Osteocyte (in vitro differentiated cells): ENCODE data around the gene DNAI2. TPM values are rescaled to one million over a fixed set of nuclear protein-coding genes. Genes with fewer than 3 reads are reported as not detected.

Source experiments
- DNase-seq: peaks from one replicate; pipeline ENCODE4 v3.0.0; 2021; ENCODE audit warnings: mixed read lengths; ENCODE audit not compliant: unreplicated experiment; ENCODE audit errors: extremely low spot score
- H3K27ac Mint-ChIP-seq: one replicate; pipeline ENCODE4 v1.8.0; 2021; ENCODE audit warnings: mild to moderate bottlenecking, mixed read lengths; ENCODE audit not compliant: unreplicated experiment
- H3K27me3 Mint-ChIP-seq: one replicate; pipeline ENCODE4 v1.8.0; 2021; ENCODE audit warnings: mixed read lengths; ENCODE audit not compliant: unreplicated experiment
- H3K36me3 Mint-ChIP-seq: one replicate; pipeline ENCODE4 v1.8.0; 2021; ENCODE audit warnings: mixed read lengths; ENCODE audit not compliant: unreplicated experiment
- H3K4me1 Mint-ChIP-seq: one replicate; pipeline ENCODE4 v1.8.0; 2021; ENCODE audit warnings: mixed read lengths; ENCODE audit not compliant: unreplicated experiment
- H3K4me3 Mint-ChIP-seq: one replicate; pipeline ENCODE4 v1.8.0; 2021; ENCODE audit warnings: mild to moderate bottlenecking, moderate library complexity, mixed read lengths; ENCODE audit not compliant: unreplicated experiment
- H3K9me3 Mint-ChIP-seq: one replicate; pipeline ENCODE4 v1.8.0; 2021; ENCODE audit warnings: mixed read lengths; ENCODE audit not compliant: unreplicated experiment
- CTCF ChIP-seq: fragments of 200-600 bp; sonication (generic); IDR thresholded peaks from 2 replicates; pipeline ENCODE4 v1.5.0; 2021; ENCODE audit warnings: antibody characterized with exemption, mild to moderate bottlenecking, moderate library complexity
- total RNA-seq: library from RNA; stranded (reverse); gene quantifications from 2 replicates; pipeline ENCODE4 v1.2.1, GENCODE V29; 2021

DNAI2 gene
- total RNA-seq, 1 donor from 2014 or later: not detected

GRCh38 chr17:74241431-74241830, 32.6 kb upstream of the DNAI2 start:
- H3K36me3 Mint-ChIP-seq: no peaks in the 10 kb centered on the region
- H3K27ac Mint-ChIP-seq: no peak overlapping the region
- no peak for TF ChIP-seq CTCF
- H3K4me3 Mint-ChIP-seq: no peak overlapping the region
- H3K27me3 Mint-ChIP-seq: no peaks in the 10 kb centered on the region
- H3K4me1 Mint-ChIP-seq: peaks cover 15% of the 10 kb centered on the region
- no peaks in the 10 kb centered on the region for H3K9me3 Mint-ChIP-seq
- DNase-seq: no peak

- Mint-ChIP-seq H3K27ac (no peak overlapping the region), H3K9me3 (no peaks in the 10 kb centered on the region), H3K4me3 (no peak overlapping the region), H3K4me1 (peaks cover 15% of the 10 kb centered on the region), H3K36me3 (no peaks in the 10 kb centered on the region), H3K27me3 (no peaks in the 10 kb centered on the region)
- TF ChIP-seq CTCF: no peak
- no peak for DNase-seq
Measured at GRCh38 chr17:74241847-74242246, 32.2 kb upstream of the DNAI2 start.

- Mint-ChIP-seq H3K9me3 (no peaks in the 10 kb centered on the region), H3K4me1 (peaks cover 15% of the 10 kb centered on the region), H3K27ac (no peak overlapping the region), H3K27me3 (no peaks in the 10 kb centered on the region), H3K4me3 (no peak overlapping the region), H3K36me3 (no peaks in the 10 kb centered on the region)
- TF ChIP-seq CTCF: no peak
- DNase-seq: no peak
Measured at GRCh38 chr17:74243013-74243755, 30.9 kb upstream of the DNAI2 start.

- no peak for DNase-seq
- Mint-ChIP-seq H3K27ac (no peak overlapping the region), H3K9me3 (no peaks in the 10 kb centered on the region), H3K36me3 (no peaks in the 10 kb centered on the region), H3K4me3 (no peak overlapping the region), H3K27me3 (no peaks in the 10 kb centered on the region), H3K4me1 (peaks cover 15% of the 10 kb centered on the region)
- no peak for TF ChIP-seq CTCF
Measured at GRCh38 chr17:74244128-74244527, 29.9 kb upstream of the DNAI2 start.

GRCh38 chr17:74244548-74244947, 29.5 kb upstream of the DNAI2 start:
- no peak for DNase-seq
- Mint-ChIP-seq H3K9me3 (no peaks in the 10 kb centered on the region), H3K27ac (no peak overlapping the region), H3K27me3 (no peaks in the 10 kb centered on the region), H3K4me3 (no peak overlapping the region), H3K4me1 (peaks cover 15% of the 10 kb centered on the region), H3K36me3 (no peaks in the 10 kb centered on the region)
- TF ChIP-seq CTCF: no peak
